Measurements from ENCODE around the gene OR56A3.

Gene OR56A3

GRCh38 chr11:5967708-5968107 is 25.7 kb downstream of the OR56A3 start:
- H3K27ac ChIP-seq (ENCODE audit: low read depth, low read length): no peak overlapping the region
- TF ChIP-seq, protein P1, sequence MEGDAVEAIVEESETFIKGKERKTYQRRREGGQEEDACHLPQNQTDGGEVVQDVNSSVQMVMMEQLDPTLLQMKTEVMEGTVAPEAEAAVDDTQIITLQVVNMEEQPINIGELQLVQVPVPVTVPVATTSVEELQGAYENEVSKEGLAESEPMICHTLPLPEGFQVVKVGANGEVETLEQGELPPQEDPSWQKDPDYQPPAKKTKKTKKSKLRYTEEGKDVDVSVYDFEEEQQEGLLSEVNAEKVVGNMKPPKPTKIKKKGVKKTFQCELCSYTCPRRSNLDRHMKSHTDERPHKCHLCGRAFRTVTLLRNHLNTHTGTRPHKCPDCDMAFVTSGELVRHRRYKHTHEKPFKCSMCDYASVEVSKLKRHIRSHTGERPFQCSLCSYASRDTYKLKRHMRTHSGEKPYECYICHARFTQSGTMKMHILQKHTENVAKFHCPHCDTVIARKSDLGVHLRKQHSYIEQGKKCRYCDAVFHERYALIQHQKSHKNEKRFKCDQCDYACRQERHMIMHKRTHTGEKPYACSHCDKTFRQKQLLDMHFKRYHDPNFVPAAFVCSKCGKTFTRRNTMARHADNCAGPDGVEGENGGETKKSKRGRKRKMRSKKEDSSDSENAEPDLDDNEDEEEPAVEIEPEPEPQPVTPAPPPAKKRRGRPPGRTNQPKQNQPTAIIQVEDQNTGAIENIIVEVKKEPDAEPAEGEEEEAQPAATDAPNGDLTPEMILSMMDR (IDR thresholded peaks at IDR 0.05; ENCODE audit: low read depth, low read length, poor library complexity, severe bottlenecking): no peak
- TF ChIP-seq EZH2phosphoT487 (IDR thresholded peaks at IDR 0.05; ENCODE audit: borderline replicate concordance, low read length): no peak
- H3K9me3 ChIP-seq (ENCODE audit: control insufficient read depth, insufficient read depth, low read length): no peaks in the 10 kb centered on the region
- H3K9me2 ChIP-seq (replicated peaks; ENCODE audit: control insufficient read depth, low read length): no peaks in the 10 kb centered on the region
- no peaks in the 10 kb centered on the region for H4K20me1 ChIP-seq (ENCODE audit: control insufficient read depth, insufficient read depth, low read depth, low read length)
- H3K79me2 ChIP-seq (ENCODE audit: control insufficient read depth, low read length): no peaks in the 10 kb centered on the region
- no peaks in the 10 kb centered on the region for H3K4me1 ChIP-seq (ENCODE audit: control insufficient read depth, low read length)
- H3F3A ChIP-seq (ENCODE audit: control insufficient read depth, insufficient read depth): no peaks in the 10 kb centered on the region
- H3K4me2 ChIP-seq (ENCODE audit: low read length): no peak overlapping the region
- H3K4me3 ChIP-seq (ENCODE audit: low read length): no peak overlapping the region
- H3K27me3 ChIP-seq (ENCODE audit: control insufficient read depth, low read length): no peaks in the 10 kb centered on the region
- no peaks in the 10 kb centered on the region for H3K36me3 ChIP-seq (ENCODE audit: control insufficient read depth, low read length)

- H3K27ac ChIP-seq (ENCODE audit: low read depth, low read length): no peak within 1 kb of the TSS
- TF ChIP-seq, protein P1 (IDR thresholded peaks at IDR 0.05; ENCODE audit: low read depth, low read length, poor library complexity, severe bottlenecking): no peak
- no peak for TF ChIP-seq EZH2phosphoT487 (IDR thresholded peaks at IDR 0.05; ENCODE audit: borderline replicate concordance, low read length)
- no peaks in the 10 kb centered on the region for H3K36me3 ChIP-seq (ENCODE audit: control insufficient read depth, low read length)
- no peak within 1 kb of the TSS for H3K4me2 ChIP-seq (ENCODE audit: low read length)
- H3K9me3 ChIP-seq (ENCODE audit: control insufficient read depth, insufficient read depth, low read length): no peaks in the 10 kb centered on the region
- no peaks in the 10 kb centered on the region for H3K27me3 ChIP-seq (ENCODE audit: control insufficient read depth, low read length)
- H3K79me2 ChIP-seq (ENCODE audit: control insufficient read depth, low read length): no peaks in the 10 kb centered on the region
- H3F3A ChIP-seq (ENCODE audit: control insufficient read depth, insufficient read depth): no peaks in the 10 kb centered on the region
- no peaks in the 10 kb centered on the region for H3K9me2 ChIP-seq (replicated peaks; ENCODE audit: control insufficient read depth, low read length)
- H4K20me1 ChIP-seq (ENCODE audit: control insufficient read depth, insufficient read depth, low read depth, low read length): no peaks in the 10 kb centered on the region
- H3K4me1 ChIP-seq (ENCODE audit: control insufficient read depth, low read length): no peaks in the 10 kb centered on the region
- no peak within 1 kb of the TSS for H3K4me3 ChIP-seq (ENCODE audit: low read length)
Observed at GRCh38 chr11:5968394-5968793, 26.3 kb downstream of the OR56A3 start, which contains the start of gene OR56A5. TSS of gene OR56A5 (minus strand) at chr11:5968494. CDS start at chr11:5968494, 0 bp downstream.

GRCh38 chr11:5973530-5973929 is 31.5 kb downstream of the OR56A3 start:
- TF ChIP-seq, protein P1 (IDR thresholded peaks at IDR 0.05; ENCODE audit: low read depth, low read length, poor library complexity, severe bottlenecking): no peak
- no peak for TF ChIP-seq EZH2phosphoT487 (IDR thresholded peaks at IDR 0.05; ENCODE audit: borderline replicate concordance, low read length)
- Histone ChIP-seq H3K27ac (ENCODE audit: low read depth, low read length) (no peak overlapping the region), H3K4me1 (ENCODE audit: control insufficient read depth, low read length) (no peaks in the 10 kb centered on the region), H3K9me2 (replicated peaks; ENCODE audit: control insufficient read depth, low read length) (no peaks in the 10 kb centered on the region), H3K27me3 (ENCODE audit: control insufficient read depth, low read length) (no peaks in the 10 kb centered on the region), H3K36me3 (ENCODE audit: control insufficient read depth, low read length) (no peaks in the 10 kb centered on the region), H3K4me3 (ENCODE audit: low read length) (no peak overlapping the region), H4K20me1 (ENCODE audit: control insufficient read depth, insufficient read depth, low read depth, low read length) (no peaks in the 10 kb centered on the region), H3K79me2 (ENCODE audit: control insufficient read depth, low read length) (no peaks in the 10 kb centered on the region), H3F3A (ENCODE audit: control insufficient read depth, insufficient read depth) (no peaks in the 10 kb centered on the region), H3K4me2 (ENCODE audit: low read length) (no peak overlapping the region), H3K9me3 (ENCODE audit: control insufficient read depth, insufficient read depth, low read length) (no peaks in the 10 kb centered on the region)
